Activated CD8-positive, alpha-beta memory T cell treated with anti-CD3 and anti-CD28 coated beads for 24 hours (primary cell): ENCODE results near the gene MATN3.
"Not testable (repeated sequence)": the region's sequence is repeated elsewhere in the genome, so short reads cannot be mapped to it uniquely, and the experiment has no call there.

Source experiments
- DNase-seq: peaks from one replicate; pipeline ENCODE4 v3.0.0-alpha.2; 2020

MATN3 gene

GRCh38 chr2:20012282-20013125 is at the start of gene MATN3:
TSS of gene MATN3 (minus strand) at chr2:20012668. CDS start at chr2:20012631, 37 bp downstream.
- no peak for DNase-seq

DNA sequence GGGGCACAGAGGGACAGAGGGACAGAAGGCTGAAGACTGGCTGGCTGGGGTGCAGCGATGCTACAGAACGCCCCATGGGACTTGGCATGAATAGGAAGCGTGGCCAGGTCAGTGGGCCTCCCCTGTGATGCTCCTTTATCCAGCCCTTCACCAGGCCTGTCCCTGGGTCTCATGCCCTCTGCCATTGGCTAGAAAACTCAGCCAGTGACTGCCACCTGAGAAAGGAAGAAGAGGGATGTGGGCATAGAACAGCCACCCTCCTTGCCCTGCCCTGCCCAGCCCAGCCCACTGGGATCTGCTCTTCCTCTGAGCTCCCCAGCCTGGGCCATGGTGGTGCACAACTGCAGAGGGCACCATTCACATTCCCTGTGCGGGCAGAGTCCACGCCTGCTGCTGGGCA is 49.5 kb upstream of the MATN3 start:
- DNase-seq, result no peak

- DNase-seq, result no peak
These were observed 49.0 kb upstream of the MATN3 start for GRCh38 chr2:20061476-20061875.

- no peak for DNase-seq
These were observed 47.6 kb upstream of the MATN3 start for GRCh38 chr2:20060106-20060505.

DNA sequence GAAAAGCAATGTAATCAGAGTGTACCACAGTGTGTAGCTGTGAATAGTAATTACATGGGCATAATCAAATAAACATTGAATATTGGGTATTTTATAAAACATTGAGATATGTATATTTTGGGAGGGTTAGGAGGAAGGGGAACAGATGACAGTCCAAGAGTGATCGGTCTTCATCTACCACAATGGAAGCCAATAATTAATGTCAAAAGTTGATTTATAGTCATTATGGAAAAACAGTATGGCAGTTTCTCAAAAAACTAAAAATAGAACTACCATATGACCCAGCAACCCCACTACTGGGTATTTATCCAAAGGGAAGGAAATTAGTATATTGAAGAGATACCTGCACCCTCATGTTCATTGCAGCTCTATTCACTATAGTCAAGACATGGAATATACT is 44.8 kb upstream of the MATN3 start:
- no peak for DNase-seq

DNA sequence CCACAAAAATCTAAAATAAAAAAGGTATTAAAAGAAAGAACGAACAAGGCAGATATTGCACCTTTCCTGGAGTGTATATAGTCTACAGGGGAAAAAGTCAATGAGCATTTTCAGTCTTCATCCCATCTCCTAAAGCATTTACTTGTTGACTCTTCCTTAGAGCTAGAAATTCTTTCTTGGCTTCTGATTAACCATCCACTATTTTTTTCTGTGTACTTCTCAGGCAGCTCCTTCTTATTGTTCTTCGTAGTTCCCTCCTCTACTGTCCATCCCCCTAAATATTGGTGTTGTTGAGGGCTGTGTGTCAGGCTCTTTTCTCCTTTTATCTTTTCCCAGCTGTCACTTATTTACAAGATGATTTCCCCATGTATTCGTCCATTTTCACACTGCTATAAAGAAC is 42.5 kb upstream of the MATN3 start:
- no peak for DNase-seq

- no peak for DNase-seq
These were observed 41.7 kb upstream of the MATN3 start for GRCh38 chr2:20054119-20054518.

DNA sequence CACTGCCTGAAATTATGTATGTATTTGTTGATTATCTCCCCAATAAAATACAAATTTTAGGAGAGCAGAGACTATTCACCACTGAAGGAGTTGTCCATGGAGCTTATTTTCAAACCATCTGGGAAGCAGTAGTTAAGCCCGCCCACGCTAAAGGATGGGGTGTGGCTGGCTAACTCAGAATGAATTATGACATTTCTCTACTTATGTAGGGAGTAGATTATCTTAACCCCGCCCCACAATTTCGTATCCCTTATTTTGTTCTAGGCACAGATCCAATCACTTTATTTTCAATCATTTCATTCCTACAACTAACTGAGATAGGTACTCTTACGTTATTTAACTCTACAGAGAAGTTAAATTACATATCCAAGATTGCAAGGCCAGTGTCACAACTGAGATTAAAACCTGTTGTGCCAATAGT is 40.4 kb upstream of the MATN3 start:
- no peak for DNase-seq

DNA sequence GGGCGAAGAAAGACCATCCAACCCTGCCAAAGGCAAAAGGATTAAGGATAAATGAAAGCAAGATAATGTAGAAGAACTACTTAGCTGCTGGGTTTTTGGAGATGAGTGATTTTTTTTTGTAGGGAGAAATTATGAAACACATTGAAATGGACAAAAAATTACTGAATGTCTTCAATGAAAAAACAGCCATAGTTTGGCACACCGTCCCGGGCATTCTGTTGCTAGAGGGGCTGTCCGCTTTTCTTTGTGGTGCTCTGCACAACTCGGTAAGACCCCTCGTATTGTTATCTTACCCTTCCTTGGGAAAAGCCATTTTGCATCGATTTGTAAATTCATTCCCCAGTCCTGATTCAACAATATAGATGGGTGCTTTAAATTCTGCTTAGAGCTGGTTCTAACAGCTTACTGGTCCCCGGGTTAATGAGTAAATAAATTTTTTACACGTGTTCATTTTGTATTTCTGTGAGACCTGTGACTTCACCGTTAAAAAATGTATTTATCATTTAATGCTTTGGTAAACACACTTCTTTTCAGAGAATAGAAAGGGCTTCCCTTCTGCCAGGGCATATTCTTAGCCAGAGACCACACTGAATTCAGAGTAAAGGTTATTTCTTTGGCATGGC is 39.9 kb upstream of the MATN3 start:
- DNase-seq, result no peak

DNA sequence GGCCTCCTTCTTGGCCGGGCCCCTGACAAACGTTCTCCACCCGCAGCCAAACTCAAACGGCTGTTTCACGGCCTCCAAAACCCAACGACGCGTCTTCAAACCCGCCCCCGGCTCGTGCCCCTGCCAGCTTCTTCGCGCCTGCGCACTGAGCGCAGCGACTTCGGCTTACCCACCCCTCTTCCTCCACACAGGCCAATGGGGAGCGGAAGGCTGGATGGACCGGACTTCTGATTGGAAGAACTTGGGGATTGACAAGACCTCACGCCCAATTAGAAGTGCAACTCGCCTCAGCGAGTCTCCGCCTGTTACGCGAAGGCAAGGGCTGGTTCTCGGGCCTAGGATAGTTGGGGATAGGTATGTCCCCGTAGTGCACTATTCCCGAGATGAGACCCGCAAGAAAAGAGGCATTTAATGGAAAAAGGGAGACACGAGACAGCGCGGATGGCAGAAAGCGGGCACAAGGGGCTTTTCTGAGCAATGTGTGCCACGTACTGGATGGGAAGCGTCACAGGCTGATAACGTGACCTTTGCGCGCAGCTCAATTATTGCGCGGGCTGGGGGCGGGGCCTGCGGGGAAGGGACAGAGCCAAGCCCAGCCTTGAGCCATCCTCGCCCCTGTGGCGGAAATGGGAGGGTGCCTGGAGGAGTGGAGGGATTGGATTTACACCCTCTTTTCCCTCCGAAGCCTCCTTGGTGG is 39.2 kb upstream of the MATN3 start, which contains the start of gene LAPTM4A:
Gene LAPTM4A, minus strand, starts transcription at position 97 of the 697 bp plus-strand sequence. CDS start 108 bp downstream, outside the sequence.
- DNase-seq, result peak; percentile 98

- DNase-seq, result peak; percentile 62
These were observed 38.4 kb upstream of the MATN3 start for GRCh38 chr2:20050646-20051531.

- DNase-seq, result no peak
These were observed 37.7 kb upstream of the MATN3 start for GRCh38 chr2:20050104-20050645.

GRCh38 chr2:20049637-20050036 is 37.2 kb upstream of the MATN3 start:
- DNase-seq, result no peak

GRCh38 chr2:20048488-20049448 is 36.3 kb upstream of the MATN3 start:
- DNase-seq, result no peak

GRCh38 chr2:20045712-20046292 is 33.3 kb upstream of the MATN3 start:
- DNase-seq, result not testable (repeated sequence)

DNA sequence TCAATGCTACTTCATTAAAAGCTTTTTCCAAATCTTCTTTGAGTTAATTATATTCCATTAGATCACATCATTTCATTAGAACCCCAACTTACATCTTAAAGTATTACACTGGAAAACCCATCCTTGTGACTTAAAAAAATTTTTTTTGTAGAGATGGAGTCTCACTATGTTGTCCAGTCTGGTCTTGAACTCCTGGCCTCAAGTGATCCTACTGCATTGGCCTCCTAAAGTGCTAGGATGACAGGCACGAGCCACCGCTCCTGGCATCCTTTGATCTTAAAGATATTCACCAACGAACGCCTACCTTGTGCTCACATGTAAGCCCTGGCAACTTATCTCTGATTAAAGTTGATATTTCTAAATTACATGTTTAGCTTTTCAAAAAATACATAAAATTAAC is 32.3 kb upstream of the MATN3 start:
- DNase-seq, result no peak

- no peak for DNase-seq
These were observed 30.1 kb upstream of the MATN3 start for GRCh38 chr2:20042531-20042930.

GRCh38 chr2:20040489-20041172 is 28.2 kb upstream of the MATN3 start:
- DNase-seq, result no peak

DNA sequence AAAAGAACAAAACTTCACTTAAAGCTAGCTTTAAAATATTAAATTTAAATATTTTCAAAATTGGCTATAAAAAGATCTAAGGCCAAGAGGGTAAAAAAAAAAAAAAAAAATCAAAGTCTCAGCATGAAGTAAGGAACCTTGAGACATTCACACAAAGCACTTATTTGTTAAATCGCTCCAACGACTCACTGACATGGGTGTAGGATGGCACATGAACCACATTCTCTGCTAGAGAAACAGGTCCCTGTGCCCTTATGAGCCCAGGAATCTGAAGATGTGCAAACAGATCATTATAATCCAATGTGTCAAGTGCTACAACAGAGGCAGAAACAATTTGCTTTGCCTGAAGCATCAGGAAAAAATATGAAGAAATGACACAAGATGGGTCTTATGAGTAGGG is 25.2 kb upstream of the MATN3 start:
- no peak for DNase-seq
